GM15510 (cell line): Measurements from ENCODE around the gene RANBP1.
A peak's percentile ranks its signal among the peaks of the same experiment; 100 is the strongest.

Experiments used
- POLR2A ChIP-seq: IDR thresholded peaks from 3 replicates; pipeline ENCODE4 v1.6.1; 2011; ENCODE audit warnings: borderline replicate concordance; ENCODE audit not compliant: insufficient read length; ENCODE audit errors: extremely low read depth

RANBP1 gene

DNA sequence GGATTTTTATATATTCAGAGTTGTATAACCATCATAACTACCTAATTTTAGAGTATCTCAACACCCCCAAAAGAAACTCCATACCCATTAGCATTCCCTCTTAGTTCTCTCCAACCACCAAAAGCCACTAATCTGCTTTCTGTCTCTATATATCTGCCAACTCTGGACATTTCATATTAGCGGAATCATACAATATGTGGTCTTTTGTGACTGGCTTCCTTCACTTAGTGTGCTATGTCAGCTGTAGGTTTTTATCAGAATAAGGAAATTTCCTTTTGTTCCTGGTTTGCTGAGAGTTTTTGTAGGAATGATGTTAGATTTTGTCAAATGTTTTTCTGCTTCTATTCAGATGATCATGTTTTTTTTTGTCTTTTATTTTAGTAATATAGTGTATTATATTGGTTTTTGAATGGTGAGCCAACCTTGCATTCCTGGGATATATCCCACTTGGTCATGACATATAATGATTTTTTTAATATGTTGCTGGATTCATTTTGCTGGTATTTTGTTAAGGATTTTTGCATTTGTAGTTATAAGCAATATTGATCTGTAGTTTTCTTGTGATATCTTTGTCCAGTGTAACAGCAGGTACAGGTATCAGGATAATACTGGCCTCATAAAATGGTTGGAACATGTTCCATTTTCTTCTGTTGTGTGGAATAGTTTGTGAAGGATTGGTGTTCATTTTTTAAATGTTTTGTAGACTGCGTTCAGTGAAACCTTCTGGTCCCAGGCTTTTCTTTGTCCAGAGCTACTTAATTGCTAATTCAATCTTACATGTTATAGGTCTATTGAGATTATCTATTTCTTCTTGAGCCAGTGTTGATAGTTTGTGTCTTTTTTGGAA, 19.1 kb upstream of the RANBP1 start:
- TF ChIP-seq POLR2A, result no peak

DNA sequence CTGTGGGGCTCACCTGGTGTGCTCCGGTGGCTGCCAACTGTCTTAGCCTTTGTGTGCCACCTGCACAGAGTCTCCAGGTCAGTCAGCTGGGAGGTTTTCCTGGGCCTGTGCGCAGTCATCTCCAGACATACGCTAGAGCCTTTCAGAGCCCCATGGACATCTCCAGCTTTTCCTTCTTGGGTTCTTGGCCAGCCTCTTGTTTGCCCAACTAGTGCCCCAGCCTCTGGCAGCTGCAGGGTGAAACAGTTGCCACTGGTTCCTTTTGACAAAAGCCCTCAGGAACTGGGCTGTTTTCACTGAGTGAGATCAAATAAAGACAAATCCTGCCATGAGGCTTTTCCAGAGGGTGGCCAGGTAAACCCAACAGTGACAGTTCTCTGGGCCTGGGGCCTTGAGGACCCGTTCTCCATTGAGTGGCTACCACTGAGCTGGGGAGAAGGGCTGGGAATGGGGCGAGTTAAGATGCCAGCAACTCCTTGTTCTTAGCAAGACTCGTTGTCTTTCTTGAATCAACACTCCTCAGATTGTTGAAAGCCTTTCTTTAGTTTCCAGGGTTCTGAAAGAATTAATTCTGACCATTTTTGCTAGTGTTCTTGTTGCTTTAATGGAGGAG, 16.7 kb upstream of the RANBP1 start:
- TF ChIP-seq POLR2A, result no peak

DNA sequence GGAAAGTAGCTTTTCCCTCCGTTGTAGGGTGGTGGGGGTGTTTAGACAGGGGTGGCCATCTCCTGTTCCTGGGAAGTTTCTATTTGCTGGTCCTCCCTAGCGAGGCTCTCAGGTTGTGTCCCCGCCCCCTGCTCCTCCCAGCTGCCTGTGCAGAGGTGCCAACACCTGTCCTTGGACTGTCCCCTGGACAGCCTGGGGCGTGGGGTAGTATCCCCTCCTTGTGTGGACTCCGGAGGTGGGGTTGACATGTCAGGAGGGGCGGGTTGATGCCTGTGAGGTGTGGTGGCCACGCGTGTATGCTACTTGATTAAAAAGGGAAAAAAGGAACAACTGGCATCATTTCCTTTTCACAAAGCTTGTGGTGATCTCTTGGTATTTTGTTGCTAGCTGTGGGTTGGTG, 14.3 kb upstream of the RANBP1 start:
- no peak for TF ChIP-seq POLR2A

DNA sequence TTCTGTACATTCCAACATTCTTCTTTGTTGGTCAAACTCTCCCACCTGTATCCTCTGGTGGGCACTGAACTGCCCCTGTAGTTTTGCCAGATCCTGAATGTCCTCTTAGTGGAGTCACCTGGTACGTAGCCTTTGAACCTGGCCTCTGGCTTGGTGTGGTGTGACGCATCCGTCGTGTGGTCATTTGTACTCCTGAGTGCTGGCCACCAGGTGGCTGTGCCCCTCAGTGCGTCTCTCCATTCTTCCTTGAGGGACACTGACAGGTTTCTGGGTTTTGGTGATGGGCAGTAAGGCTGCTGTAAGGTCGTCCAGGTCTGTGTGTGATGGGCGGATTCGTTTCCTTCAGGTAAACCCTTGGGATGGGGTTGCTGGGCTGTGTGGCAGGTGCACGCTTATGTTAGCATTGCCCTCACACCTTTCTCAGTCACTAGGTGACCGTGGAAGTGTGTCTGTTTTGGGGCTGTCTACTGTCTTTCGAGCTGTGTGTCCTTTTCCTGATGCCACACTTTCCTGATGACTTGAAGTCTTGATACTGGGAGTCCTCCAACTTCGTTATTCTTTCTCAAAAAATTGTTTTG, 13.6 kb upstream of the RANBP1 start:
- TF ChIP-seq POLR2A, result no peak

DNA sequence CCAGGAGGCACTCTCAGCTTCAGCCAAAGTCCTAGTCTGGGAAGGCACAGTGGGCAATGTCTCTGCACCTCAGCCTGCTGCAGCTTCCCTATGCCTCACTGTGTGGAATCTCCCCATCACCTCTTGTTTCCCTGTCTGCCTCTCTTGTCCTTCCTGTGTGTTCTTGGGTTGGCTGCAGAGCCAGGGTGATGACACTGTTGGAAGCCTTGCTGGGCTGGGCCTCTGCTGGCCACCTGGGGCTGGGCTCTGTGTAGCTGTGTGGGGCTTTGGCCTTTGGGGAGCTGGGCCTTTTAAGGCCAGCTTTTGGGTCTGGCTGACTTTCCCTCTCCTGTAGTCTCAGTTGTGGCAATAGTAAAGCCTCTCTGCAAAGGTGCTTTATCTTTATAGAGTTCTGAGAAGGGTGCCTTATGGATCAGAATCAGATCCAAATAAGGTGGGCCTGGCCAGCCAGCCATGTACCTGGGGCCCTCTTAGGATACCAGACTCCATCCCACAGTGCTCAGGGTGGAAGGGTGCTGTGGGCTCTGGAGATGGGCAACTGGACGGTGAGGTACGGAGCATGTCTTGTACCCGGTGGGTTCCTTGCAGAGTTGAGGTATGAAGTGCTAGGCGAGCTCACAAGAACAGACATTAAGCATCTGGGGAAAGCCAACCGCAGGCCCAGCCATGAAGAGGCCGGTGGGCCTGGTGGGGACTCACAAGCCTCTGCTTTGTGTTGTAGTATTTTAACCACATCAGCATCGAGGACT, 10.3 kb upstream of the RANBP1 start:
- no peak for TF ChIP-seq POLR2A

DNA sequence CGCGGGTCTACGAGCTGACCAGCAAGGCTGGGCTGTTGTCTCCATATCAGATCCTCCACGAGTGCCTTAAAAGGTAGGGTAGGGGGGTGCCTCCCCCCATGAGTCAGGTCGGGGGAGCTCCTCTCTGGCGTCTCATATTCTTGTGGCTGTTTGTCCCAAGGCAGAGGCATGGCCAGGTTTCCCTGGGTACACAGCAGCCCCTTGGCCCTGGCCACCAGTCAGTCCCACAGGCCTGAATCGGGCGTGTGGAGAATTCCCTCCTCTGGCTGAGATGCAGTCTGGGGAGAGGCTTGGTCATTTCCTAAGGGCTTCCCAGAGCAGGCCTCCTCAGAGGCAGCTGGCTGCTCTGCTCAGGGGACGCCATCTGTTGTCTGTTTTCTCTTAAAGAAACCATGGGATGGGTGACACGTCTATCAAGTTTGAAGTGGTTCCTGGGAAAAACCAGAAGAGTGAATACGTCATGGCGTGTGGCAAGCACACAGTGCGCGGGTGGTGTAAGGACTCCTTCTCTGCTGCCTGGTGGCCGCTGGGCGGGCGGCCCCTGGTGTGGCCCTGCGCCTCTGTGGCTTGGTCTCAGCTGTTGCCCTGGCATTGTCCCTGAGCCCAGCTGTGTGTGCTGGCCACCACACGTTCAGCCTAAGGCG, 9.6 kb upstream of the RANBP1 start:
- TF ChIP-seq POLR2A, result no peak

DNA sequence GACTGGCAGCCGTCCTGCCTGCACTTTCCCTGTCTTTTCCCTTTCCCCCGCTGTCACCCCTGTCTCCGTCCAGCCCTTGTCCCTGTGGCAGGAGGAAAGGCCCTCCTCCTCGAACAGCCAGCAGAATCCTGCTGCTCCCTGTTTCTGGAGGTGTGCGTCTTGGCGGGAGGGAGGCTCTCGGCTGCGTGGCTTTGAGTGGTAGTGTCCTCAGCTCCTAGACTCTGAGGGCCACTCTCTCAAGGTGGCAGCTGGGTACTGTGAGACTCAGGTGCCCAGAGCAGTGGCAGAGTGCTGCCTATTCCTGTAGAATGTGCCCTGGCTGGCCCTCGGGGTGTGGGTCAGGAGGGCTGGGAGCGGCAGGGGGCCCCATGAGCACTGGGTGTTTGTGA, 9.1 kb upstream of the RANBP1 start:
- no peak for TF ChIP-seq POLR2A

DNA sequence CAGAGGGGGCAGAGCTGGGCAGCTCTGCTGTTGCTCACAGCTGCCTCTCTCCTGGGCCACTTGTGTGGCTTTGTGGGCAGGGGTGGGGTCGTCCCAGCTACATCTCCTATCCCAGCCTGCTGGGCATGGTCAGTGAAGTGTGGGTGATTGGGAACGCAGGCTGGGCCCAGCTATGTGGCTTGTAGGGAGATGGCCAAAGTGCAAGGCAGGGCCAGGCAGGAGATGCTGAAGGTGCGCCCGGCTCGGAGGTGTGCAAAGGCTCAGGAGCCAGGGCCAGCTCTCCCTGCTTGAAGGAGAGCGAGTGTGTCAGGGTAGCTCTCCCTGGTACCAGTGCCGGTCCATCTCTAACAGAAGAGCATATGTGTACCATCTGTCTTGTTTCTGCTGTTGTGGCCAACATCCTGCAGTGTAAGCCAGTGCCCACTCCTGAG, 8.4 kb upstream of the RANBP1 start:
- no peak for TF ChIP-seq POLR2A

DNA sequence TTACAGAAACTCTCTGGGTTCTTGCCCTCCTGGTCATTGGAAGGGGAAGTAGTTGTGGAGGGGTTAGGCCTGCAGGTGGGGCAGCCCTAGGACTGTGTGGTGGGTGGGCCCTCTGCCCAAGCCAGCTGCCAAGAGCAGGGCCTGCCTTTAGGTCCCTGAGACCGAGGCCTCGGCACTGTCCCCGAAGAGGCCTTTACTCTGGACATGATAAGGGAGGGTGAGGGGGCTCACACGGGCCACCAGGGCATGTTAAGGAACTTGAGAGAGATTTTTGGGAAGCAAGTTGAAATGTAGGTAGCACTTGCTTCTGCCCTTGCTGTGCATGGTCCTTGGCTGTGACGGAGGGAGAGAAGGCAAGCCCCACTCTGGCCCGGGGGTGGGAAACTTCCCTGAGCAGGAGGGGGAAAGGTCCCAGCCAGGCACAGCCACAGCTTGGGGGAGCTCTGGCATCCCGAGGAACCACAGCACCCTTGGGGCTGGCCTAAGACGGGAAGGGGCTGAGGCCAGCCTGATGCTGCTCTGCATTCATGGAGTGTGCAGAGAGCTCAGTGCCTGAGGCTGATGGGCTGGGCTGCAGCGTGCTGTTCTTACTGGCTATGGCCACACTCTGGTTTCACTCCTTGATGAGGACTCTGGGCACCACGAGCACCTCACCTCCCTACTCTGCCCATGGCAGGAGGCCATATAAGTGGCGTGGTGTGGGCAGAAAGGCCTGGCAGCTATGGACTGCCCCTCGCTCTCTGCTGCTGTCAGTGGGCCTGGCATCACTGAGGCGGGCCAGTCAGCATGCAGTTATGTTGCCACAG, 7.8 kb upstream of the RANBP1 start:
- TF ChIP-seq POLR2A, result no peak

DNA sequence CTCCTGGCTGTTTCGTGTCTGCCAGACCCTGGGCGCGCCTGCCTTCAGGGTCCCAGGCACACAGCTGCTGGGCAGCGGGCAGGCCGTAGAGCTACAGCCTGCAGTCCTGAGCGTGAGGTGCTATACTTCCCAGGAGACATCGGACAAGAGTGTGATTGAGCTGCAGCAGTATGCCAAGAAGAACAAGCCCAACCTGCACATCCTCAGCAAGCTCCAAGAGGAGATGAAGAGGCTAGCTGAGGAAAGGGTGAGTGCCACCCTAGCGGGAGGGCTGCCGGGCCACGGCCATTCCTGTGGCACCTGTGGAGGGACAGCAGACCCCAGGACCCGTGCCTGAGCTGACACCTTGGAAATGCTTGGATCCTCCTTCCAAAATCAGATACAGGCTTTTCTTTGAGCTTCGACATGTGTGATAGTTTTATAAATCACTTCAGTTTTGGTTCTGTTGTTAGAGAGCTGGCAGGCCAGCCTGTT, 7.1 kb upstream of the RANBP1 start:
- TF ChIP-seq POLR2A, result no peak

DNA sequence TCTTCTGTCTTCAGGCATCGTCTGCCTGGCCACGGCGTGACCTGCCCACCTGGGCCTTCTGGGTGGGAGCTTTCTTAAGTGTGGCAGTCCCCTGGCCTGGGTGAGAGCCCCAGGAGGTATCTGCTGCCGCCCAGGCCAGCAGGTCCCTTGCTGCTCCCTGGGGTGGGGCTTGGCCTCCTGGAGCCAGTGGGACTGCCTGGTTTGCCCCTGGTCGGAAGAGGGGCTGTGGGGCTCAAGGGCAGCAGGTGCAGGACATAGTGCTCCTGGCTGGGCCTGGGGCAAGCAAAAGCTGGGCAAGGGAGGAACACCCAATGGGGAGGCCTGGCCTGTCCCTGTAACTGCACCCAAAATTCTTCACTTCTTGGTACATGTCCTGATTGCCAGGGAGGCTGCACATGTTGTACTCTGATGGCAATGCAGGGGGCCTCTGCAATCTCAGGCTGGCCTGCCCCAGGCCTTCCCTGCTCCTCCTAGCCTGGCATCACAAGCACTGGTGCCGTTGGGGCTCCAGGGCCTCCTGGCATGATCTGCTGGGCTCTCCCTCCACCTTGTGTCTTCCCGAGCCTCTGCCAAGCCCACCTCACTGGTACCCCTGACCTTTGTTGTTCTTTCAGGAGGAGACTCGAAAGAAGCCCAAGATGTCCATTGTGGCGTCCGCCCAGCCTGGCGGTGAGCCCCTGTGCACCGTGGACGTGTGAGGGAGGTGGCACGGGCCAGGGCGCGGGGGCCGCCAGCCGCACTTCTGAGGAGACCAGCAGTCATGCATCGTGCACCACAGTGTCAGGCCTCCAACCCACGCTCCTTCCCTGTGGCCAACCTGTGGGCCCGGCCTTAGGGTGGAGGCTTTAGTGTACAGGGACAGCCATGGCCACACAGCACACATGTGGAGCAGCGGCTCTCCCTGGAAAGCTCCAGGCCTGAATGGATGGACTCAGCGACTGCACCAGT, 6.2 kb upstream of the RANBP1 start:
- TF ChIP-seq POLR2A, result peak; percentile 1

DNA sequence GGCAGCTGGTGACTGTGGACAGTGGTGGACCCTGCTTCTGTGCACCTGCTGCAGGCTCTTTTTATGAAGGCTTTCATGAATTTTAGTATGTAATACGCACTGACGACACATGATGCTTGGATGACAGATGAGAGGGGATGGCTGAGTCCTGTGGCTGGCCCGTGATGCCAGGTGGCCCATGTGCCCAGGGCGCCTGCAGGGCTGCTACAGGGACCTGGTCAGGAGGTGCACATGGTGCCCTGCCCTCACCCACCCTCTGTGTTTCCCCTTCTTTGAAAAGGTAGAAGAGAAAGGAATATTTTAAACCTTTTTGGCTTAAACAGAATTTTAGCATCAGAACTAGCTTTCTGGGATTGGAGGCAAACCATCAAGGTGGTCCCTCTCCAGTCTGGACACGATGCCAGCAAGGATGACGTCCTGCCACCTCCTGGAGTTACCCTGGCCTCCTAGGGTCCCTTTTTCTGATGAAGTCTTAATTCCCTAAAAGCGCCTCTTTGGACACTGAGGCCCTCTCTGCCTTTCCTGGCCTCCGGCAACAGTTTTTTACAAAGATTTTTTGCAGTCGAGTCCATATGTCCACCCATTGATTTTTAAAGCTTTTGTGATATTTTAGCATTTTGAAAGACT, 5.4 kb upstream of the RANBP1 start:
- no peak for TF ChIP-seq POLR2A
